ENCODE results near the gene MYB.

DNA sequence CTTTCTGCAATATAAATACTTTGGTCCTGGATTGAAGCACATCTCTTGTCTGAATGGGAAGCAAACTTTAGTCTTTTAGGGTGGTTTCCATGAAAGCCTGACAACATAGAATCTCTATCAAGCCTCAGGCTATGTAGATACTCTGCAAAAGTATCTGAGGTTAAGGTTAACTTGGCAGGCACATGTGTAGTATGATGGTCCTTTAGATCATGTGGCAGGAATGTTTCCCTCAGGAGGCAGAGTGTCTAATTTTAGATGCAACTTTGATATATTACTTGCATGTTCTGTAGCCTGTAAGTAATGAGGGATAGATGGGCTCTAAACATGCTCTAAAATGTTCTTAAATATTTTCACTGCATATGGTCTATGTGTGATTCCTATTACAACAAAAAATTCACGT lies 8.2 kb downstream of the MYB start:
- TF ChIP-seq, protein P1, sequence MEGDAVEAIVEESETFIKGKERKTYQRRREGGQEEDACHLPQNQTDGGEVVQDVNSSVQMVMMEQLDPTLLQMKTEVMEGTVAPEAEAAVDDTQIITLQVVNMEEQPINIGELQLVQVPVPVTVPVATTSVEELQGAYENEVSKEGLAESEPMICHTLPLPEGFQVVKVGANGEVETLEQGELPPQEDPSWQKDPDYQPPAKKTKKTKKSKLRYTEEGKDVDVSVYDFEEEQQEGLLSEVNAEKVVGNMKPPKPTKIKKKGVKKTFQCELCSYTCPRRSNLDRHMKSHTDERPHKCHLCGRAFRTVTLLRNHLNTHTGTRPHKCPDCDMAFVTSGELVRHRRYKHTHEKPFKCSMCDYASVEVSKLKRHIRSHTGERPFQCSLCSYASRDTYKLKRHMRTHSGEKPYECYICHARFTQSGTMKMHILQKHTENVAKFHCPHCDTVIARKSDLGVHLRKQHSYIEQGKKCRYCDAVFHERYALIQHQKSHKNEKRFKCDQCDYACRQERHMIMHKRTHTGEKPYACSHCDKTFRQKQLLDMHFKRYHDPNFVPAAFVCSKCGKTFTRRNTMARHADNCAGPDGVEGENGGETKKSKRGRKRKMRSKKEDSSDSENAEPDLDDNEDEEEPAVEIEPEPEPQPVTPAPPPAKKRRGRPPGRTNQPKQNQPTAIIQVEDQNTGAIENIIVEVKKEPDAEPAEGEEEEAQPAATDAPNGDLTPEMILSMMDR (conservative IDR thresholded peaks at IDR 0.05; ENCODE audit: low read depth, low read length), result no peak
- TF ChIP-seq EZH2 (IDR thresholded peaks at IDR 0.05; ENCODE audit: borderline replicate concordance, low read depth, low read length, poor library complexity, severe bottlenecking), result no peak
